ENCODE data around the gene LRRC37B.
A peak's percentile ranks its signal among the peaks of the same experiment; 100 is the strongest.

GRCh38 chr17:32006957-32007462 lies at the start of gene LRRC37B:
- TF ChIP-seq CTCF (conservative IDR thresholded peaks at IDR 0.05; ENCODE audit: low read length) (peak; percentile 82), EZH2phosphoT487 (IDR thresholded peaks at IDR 0.05; ENCODE audit: borderline replicate concordance, low read depth, low read length) (no peak)

Data from OCI-LY7 (cell line).